Breast epithelium (tissue), 4 donors: ENCODE results near the gene FBXO39. TPM values are rescaled to one million over a fixed set of nuclear protein-coding genes. Genes with fewer than 3 reads are reported as not detected.
A peak's percentile ranks its signal among the peaks of the same experiment; 100 is the strongest.
"Not testable (repeated sequence)": the region's sequence is repeated elsewhere in the genome, so short reads cannot be mapped to it uniquely, and the experiment has no call there.

Experiments used
- DNase-seq, 2 donors: peaks; one replicate each; pipeline ENCODE4 v3.0.0-alpha.2; 2019; ENCODE audit warnings: low spot score in 2 of 2
- H3K27ac ChIP-seq, 2 donors: fragments of 200-600 bp; sonication (generic) in 1 of 2; one replicate each; pipeline ENCODE4 v1.5.1; 2016 to 2019; ENCODE audit warnings: mild to moderate bottlenecking in 1 of 2
- H3K27me3 ChIP-seq, 2 donors: fragments of 200-600 bp; sonication (generic) in 1 of 2; one replicate each; pipeline versions ENCODE4 v1.5.1 to v1.6.0; 2017 to 2019; ENCODE audit warnings: control low read depth in 1 of 2, mild to moderate bottlenecking in 1 of 2
- H3K36me3 ChIP-seq: fragments of 200-600 bp; one replicate; pipeline ENCODE4 v1.5.1; 2019
- H3K4me1 ChIP-seq, 2 donors: fragments of 200-600 bp; sonication (generic); one replicate each; pipeline ENCODE4 v1.5.1; 2016 to 2019; ENCODE audit warnings: control low read depth in 1 of 2
- H3K4me3 ChIP-seq, 3 donors: fragments of 200-600 bp; sonication (generic); 1 replicate in 2 of 3; 2 replicates in 1 of 3; pipeline ENCODE4 v1.5.1; 2016 to 2019; ENCODE audit warnings: mild to moderate bottlenecking in 3 of 3, moderate library complexity in 2 of 3
- H3K9me3 ChIP-seq, 2 donors: fragments of 200-600 bp; sonication (generic) in 1 of 2; one replicate each; pipeline ENCODE4 v1.5.1; 2016 to 2019; ENCODE audit warnings: control low read depth in 1 of 2
- POLR2A ChIP-seq: fragments of 450-650 bp; IDR thresholded peaks from one replicate; pipeline ENCODE4 v1.6.1; 2016; ENCODE audit warnings: antibody characterized with exemption, mild to moderate bottlenecking, moderate library complexity
- POLR2AphosphoS5 ChIP-seq, 3 donors: sonication (generic); formaldehyde crosslinking; IDR thresholded peaks; one replicate each; pipeline ENCODE4 v1.6.1; 2017; ENCODE audit warnings: antibody characterized with exemption in 3 of 3
- intact Hi-C: fragments of 100-400 bp; cut with DNase I; formaldehyde crosslinking; loops from one replicate; pipeline ENCODE4 v1.15.1; 2023; ENCODE audit warnings: low total_unique reads
- total RNA-seq, 3 donors: library from RNA; depleted of rRNA; stranded (reverse); fragments of >200 nt; gene quantifications; one replicate each; pipeline ENCODE4 v1.1.0, GENCODE V29; 2016
- TF ChIP-seq, protein P1 (sequence below), 3 donors: fragments of 450-650 bp; IDR thresholded peaks; one replicate each; pipeline ENCODE4 v1.5.1; 2016 to 2017; ENCODE audit warnings: antibody characterized with exemption in 3 of 3, mild to moderate bottlenecking in 3 of 3, moderate library complexity in 3 of 3

Gene FBXO39
- total RNA-seq, 3 donors from 2014 or later: 1.0 to 1.3 TPM; not detected in 1

GRCh38 chr17:6756425-6757031 lies 19.5 kb upstream of the FBXO39 start:
- Histone ChIP-seq H3K27ac (peak overlapping the region; percentile 87 to 97), H3K36me3 (no peaks in the 10 kb centered on the region), H3K4me1 (peaks cover 14 to 24% of the 10 kb centered on the region in 2 donors), H3K9me3 (no peaks in the 10 kb centered on the region), H3K27me3 (no peaks in the 10 kb centered on the region), H3K4me3 (peak overlapping the region; percentile 55 to 79 (median 55))
- intact Hi-C loops: no loop called here
- TF ChIP-seq, protein P1, sequence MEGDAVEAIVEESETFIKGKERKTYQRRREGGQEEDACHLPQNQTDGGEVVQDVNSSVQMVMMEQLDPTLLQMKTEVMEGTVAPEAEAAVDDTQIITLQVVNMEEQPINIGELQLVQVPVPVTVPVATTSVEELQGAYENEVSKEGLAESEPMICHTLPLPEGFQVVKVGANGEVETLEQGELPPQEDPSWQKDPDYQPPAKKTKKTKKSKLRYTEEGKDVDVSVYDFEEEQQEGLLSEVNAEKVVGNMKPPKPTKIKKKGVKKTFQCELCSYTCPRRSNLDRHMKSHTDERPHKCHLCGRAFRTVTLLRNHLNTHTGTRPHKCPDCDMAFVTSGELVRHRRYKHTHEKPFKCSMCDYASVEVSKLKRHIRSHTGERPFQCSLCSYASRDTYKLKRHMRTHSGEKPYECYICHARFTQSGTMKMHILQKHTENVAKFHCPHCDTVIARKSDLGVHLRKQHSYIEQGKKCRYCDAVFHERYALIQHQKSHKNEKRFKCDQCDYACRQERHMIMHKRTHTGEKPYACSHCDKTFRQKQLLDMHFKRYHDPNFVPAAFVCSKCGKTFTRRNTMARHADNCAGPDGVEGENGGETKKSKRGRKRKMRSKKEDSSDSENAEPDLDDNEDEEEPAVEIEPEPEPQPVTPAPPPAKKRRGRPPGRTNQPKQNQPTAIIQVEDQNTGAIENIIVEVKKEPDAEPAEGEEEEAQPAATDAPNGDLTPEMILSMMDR (IDR thresholded peaks at IDR 0.05): no peak
- no peak for TF ChIP-seq POLR2A
- no peak for TF ChIP-seq POLR2AphosphoS5 (IDR thresholded peaks at IDR 0.05)
- DNase-seq: no peak

DNA sequence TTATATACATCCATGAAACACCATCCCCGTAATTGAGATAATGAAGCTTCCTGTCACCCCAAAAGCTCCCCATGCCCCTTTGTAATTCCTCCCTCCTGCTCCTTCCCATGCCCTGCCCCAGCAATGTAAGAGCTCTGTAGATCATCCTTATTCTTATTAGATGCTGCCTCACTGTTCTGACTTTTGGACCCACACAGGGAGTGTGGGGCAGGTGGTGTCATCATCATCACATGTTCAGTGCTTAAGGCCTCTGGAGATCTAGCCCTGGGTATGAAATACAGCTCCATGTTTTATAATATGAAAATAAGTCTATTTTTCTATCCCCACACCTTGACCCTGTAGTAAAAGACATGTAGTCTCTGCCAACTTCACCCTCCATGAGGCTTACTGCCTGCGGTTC lies 18.3 kb upstream of the FBXO39 start:
- intact Hi-C loops: no loop called here

GRCh38 chr17:6761779-6762178 lies 14.2 kb upstream of the FBXO39 start:
- no peak for DNase-seq
- Histone ChIP-seq H3K4me1 (no peaks in the 10 kb centered on the region), H3K4me3 (no peak overlapping the region), H3K27me3 (no peaks in the 10 kb centered on the region), H3K36me3 (peaks cover 3% of the 10 kb centered on the region), H3K27ac (no peak overlapping the region), H3K9me3 (no peaks in the 10 kb centered on the region)
- intact Hi-C loops: no loop called here
- TF ChIP-seq POLR2A (no peak), POLR2AphosphoS5 (IDR thresholded peaks at IDR 0.05) (no peak)
- TF ChIP-seq, protein P1 (IDR thresholded peaks at IDR 0.05): no peak

More for the DNA sequence above, 18.3 kb upstream of the FBXO39 start:
- TF ChIP-seq, protein P1 (IDR thresholded peaks at IDR 0.05): no peak
- TF ChIP-seq POLR2AphosphoS5 (IDR thresholded peaks at IDR 0.05): no peak
- no peak for TF ChIP-seq POLR2A
- no peak for DNase-seq
- Histone ChIP-seq H3K36me3 (no peaks in the 10 kb centered on the region), H3K9me3 (no peaks in the 10 kb centered on the region), H3K27ac (no peak overlapping the region), H3K4me3 (no peak overlapping the region), H3K27me3 (no peaks in the 10 kb centered on the region), H3K4me1 (peaks cover 6 to 15% of the 10 kb centered on the region in 2 donors)

DNA sequence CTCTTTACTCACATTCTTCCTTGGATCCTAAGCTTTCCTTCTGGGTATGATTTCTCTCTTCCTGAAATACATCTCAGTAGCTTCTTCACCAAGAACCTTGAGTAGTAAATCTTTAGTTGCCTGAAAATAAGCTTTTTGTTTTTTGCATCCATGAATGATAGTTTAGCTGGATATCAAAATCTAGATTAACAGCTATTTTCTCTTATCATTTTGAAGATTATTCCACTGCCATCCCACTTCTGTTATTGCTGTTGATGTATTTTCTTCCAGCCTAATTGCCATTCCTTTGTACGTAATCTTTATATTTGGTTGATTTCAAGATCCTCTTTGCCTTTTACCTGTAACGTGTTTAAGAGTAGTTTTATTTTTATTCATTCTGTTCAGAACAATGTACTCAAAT lies 7.6 kb upstream of the FBXO39 start:
- Histone ChIP-seq H3K4me3 (no peak overlapping the region), H3K36me3 (peaks cover 24% of the 10 kb centered on the region), H3K27me3 (no peaks in the 10 kb centered on the region), H3K4me1 (no peaks in the 10 kb centered on the region), H3K27ac (no peak overlapping the region), H3K9me3 (peaks cover 15 to 21% of the 10 kb centered on the region in 2 donors)
- DNase-seq: no peak
- TF ChIP-seq POLR2A (no peak), POLR2AphosphoS5 (IDR thresholded peaks at IDR 0.05) (no peak)
- TF ChIP-seq, protein P1 (IDR thresholded peaks at IDR 0.05): no peak
- intact Hi-C loops: no loop called here

- H3K27ac ChIP-seq: no peak overlapping the region
- TF ChIP-seq, protein P1 (IDR thresholded peaks at IDR 0.05): no peak
- no peak for TF ChIP-seq POLR2A
- no peak for TF ChIP-seq POLR2AphosphoS5 (IDR thresholded peaks at IDR 0.05)
- peaks cover 27 to 37% of the 10 kb centered on the region in 2 donors for H3K9me3 ChIP-seq
- no peak for DNase-seq
- H3K4me3 ChIP-seq: no peak overlapping the region
- peaks cover 24% of the 10 kb centered on the region for H3K36me3 ChIP-seq
- peaks cover 0 to 7% of the 10 kb centered on the region in 2 donors for H3K27me3 ChIP-seq
- H3K4me1 ChIP-seq: no peaks in the 10 kb centered on the region
- intact Hi-C loops: no loop called here
Observed at GRCh38 chr17:6772016-6772415, 4.0 kb upstream of the FBXO39 start.

- intact Hi-C loops, H3K4me1 ChIP-seq, H3K27ac ChIP-seq, H3K4me3 ChIP-seq, DNase-seq, H3K27me3 ChIP-seq: not testable (repeated sequence)
- Histone ChIP-seq H3K36me3 (peaks cover 23% of the 10 kb centered on the region), H3K9me3 (peaks cover 25% of the 10 kb centered on the region in 2 donors)
Observed at GRCh38 chr17:6774906-6775305, 1.1 kb upstream of the FBXO39 start.
